K562 (cell line): Measurements from ENCODE around the gene STAMBPL1. TPM values are rescaled to one million over a fixed set of nuclear protein-coding genes. Genes with fewer than 3 reads are reported as not detected.

Source experiments
- ATAC-seq: fragments of 200-7000 bp; cut with Tn5 transposase; 3 replicates; pipeline ENCODE4 v1.9.1; 2020; ENCODE audit warnings: moderate library complexity
- BruUV-seq: library from RNA; stranded (reverse); fragments of 400-500 nt; replicated peaks from 2 replicates; lab custom pipeline; 2021; lab: Mats Ljungman, UMichigan
- CTCF ChIA-PET: fragments of 300-600 bp; formaldehyde crosslinking; extraction: SDS; loops from one replicate; lab custom pipeline; 2021; ENCODE audit warnings: low intra/inter-chr PET ratio; lab: Yijun Ruan, JAX
- POLR2A ChIA-PET: fragments of 300-600, 350-650 bp; sonication (Branson Sonifier 250); formaldehyde crosslinking; extraction: SDS; loops from one replicate; lab custom pipeline; 2021; ENCODE audit warnings: antibody characterized with exemption, inconsistent platforms; lab: Yijun Ruan, JAX
- DNase-seq, 4 experiments: peaks; one replicate each; pipeline versions ENCODE4 v3.0.0 to v3.0.0-alpha.2; 2011 to 2018; ENCODE audit warnings: low spot score in 3 of 4, mixed read lengths in 3 of 4; ENCODE audit errors: extremely low read depth in 1 of 4
- FAIRE-seq: peaks from 2 replicates; lab custom pipeline; 2011; peaks lifted over from hg19 to GRCh38; lab: Jason Lieb, UNC
- H2AFZ ChIP-seq: 2 replicates; pipeline ENCODE4 v1.6.0; 2011; ENCODE audit warnings: low read depth, low read length, control low read depth, inconsistent platforms
- H3K27ac ChIP-seq: fragments of 200-600 bp; 3 replicates; pipeline ENCODE4 v1.8.0; 2011; ENCODE audit warnings: low read depth, mild to moderate bottlenecking, control low read depth, inconsistent platforms, low read length, moderate library complexity, mixed read lengths; ENCODE audit errors: extremely low read depth
- H3K27me3 ChIP-seq, 2 experiments: fragments of 300-600 bp in 1 of 2; 2 replicates in 1 of 2; 3 replicates in 1 of 2; pipeline versions ENCODE4 v1.6.0 to v1.8.0; 2011; ENCODE audit warnings: inconsistent platforms in 2 of 2, low read length in 2 of 2, mild to moderate bottlenecking in 1 of 2, mixed read lengths in 1 of 2, moderate library complexity in 1 of 2; ENCODE audit not compliant: control insufficient read depth in 2 of 2, insufficient read depth in 2 of 2
- H3K36me3 ChIP-seq: fragments of 300-600 bp; 3 replicates; pipeline ENCODE4 v1.8.0; 2011; ENCODE audit warnings: mild to moderate bottlenecking, low read length, inconsistent platforms; ENCODE audit not compliant: control insufficient read depth, insufficient read depth
- H3K4me1 ChIP-seq, 2 experiments: fragments of 200-600 bp in 1 of 2; replicated peaks in 1 of 2; 2 replicates in 1 of 2; 3 replicates in 1 of 2; pipeline versions ENCODE4 v1.5.1 to v1.8.0; 2011; ENCODE audit warnings: inconsistent platforms in 2 of 2, low read length in 2 of 2, mild to moderate bottlenecking in 1 of 2, mixed read lengths in 1 of 2, moderate library complexity in 1 of 2; ENCODE audit not compliant: control insufficient read depth in 2 of 2, insufficient read depth in 2 of 2
- H3K4me2 ChIP-seq: 2 replicates; pipeline ENCODE4 v1.6.1; 2011; ENCODE audit warnings: low read length, control low read depth, inconsistent platforms, mixed read lengths; ENCODE audit not compliant: insufficient read depth
- H3K4me3 ChIP-seq: fragments of 200-600 bp; sonication (generic), shearing (Covaris generic); 2 replicates; pipeline ENCODE4 v1.5.1; 2016; ENCODE audit warnings: control low read depth, inconsistent platforms
- H3K79me2 ChIP-seq: fragments of 200-600 bp; 3 replicates; pipeline ENCODE4 v1.8.0; 2011; ENCODE audit warnings: low read length, inconsistent platforms; ENCODE audit not compliant: control insufficient read depth, insufficient read depth
- H3K9ac ChIP-seq, 2 experiments: 2 replicates each; pipeline versions ENCODE4 v1.6.0 to v1.6.1; 2011; ENCODE audit warnings: low read depth in 2 of 2, low read length in 2 of 2, control low read depth in 1 of 2, inconsistent platforms in 1 of 2, mild to moderate bottlenecking in 1 of 2, mixed read lengths in 1 of 2; ENCODE audit not compliant: insufficient read depth in 1 of 2
- H3K9me1 ChIP-seq: one replicate; pipeline ENCODE4 v1.6.0; 2011; ENCODE audit warnings: inconsistent platforms, mild to moderate bottlenecking, low read length, moderate library complexity; ENCODE audit not compliant: control insufficient read depth, insufficient read depth
- H3K9me3 ChIP-seq: replicated peaks from 2 replicates; pipeline ENCODE4 v1.5.1; 2011; ENCODE audit warnings: low read depth, low read length, inconsistent platforms; ENCODE audit not compliant: control insufficient read depth, insufficient read depth
- H4K20me1 ChIP-seq: replicated peaks from 2 replicates; pipeline ENCODE4 v1.6.1; 2011; ENCODE audit warnings: low read length, inconsistent platforms, mixed read lengths; ENCODE audit not compliant: control insufficient read depth, insufficient read depth
- ASH1L ChIP-seq: fragments of 450-650 bp; IDR thresholded peaks from 2 replicates; pipeline ENCODE4 v1.6.1; 2018; ENCODE audit warnings: borderline replicate concordance, mild to moderate bottlenecking, low read depth; ENCODE audit not compliant: partially characterized antibody
- CTCFL ChIP-seq: IDR thresholded peaks from 2 replicates; pipeline ENCODE4 v1.6.1; 2011; ENCODE audit warnings: borderline replicate concordance, low read depth, mild to moderate bottlenecking, moderate library complexity, low read length; ENCODE audit not compliant: insufficient read depth, poor library complexity, severe bottlenecking
- LEF1 ChIP-seq: fragments of 450-650 bp; IDR thresholded peaks from 2 replicates; pipeline ENCODE4 v1.6.1; 2016; ENCODE audit warnings: mild to moderate bottlenecking
- NCOR1 ChIP-seq: fragments of 450-650 bp; IDR thresholded peaks from 2 replicates; pipeline ENCODE4 v1.6.1; 2016; ENCODE audit warnings: mild to moderate bottlenecking, moderate library complexity
- PHB ChIP-seq: fragments of 250-450 bp; sonication (Bioruptor Pico); IDR thresholded peaks from 2 replicates; pipeline ENCODE4 v1.5.0; 2021
- POLR2B ChIP-seq: fragments of 450-650 bp; IDR thresholded peaks from 2 replicates; pipeline ENCODE4 v1.6.1; 2018; ENCODE audit warnings: low read depth; ENCODE audit not compliant: partially characterized antibody
- POLR3A ChIP-seq: IDR thresholded peaks from 2 replicates; pipeline ENCODE4 v1.6.1; 2011; ENCODE audit warnings: borderline replicate concordance, mild to moderate bottlenecking, moderate library complexity; ENCODE audit not compliant: insufficient read length, insufficient read depth; ENCODE audit errors: extremely low read depth
- TARDBP ChIP-seq: fragments of 450-650 bp; IDR thresholded peaks from 2 replicates; pipeline ENCODE4 v1.6.1; 2016
- ZBED1 ChIP-seq: IDR thresholded peaks from 2 replicates; pipeline ENCODE4 v1.6.1; 2014
- ZFP1 ChIP-seq: fragments of 450-650 bp; formaldehyde crosslinking; IDR thresholded peaks from 2 replicates; pipeline ENCODE4 v1.4.0; 2020; ENCODE audit warnings: mild to moderate bottlenecking, mixed read lengths
- ZFX ChIP-seq: sonication (generic); formaldehyde crosslinking; IDR thresholded peaks from 2 replicates; pipeline ENCODE4 v1.8.0; 2022; ENCODE audit warnings: mild to moderate bottlenecking, missing genetic modification reagents, moderate library complexity
- ZNF707 ChIP-seq: fragments of 250-450 bp; sonication (Bioruptor Pico); conservative IDR thresholded peaks from 2 replicates; pipeline ENCODE4 v1.8.0; 2022; ENCODE audit warnings: inconsistent platforms, mild to moderate bottlenecking, moderate library complexity
- ZSCAN32 ChIP-seq: fragments of 450-650 bp; formaldehyde crosslinking; IDR thresholded peaks from 2 replicates; pipeline ENCODE4 v1.4.0; 2020; ENCODE audit warnings: mild to moderate bottlenecking, moderate library complexity
- WGBS: fragments of 100-300 bp; shearing (Covaris generic); methylation state at CpG from one replicate; pipeline ENCODE4 v1.1.6; 2016; ENCODE audit warnings: low coverage, mixed read lengths; ENCODE audit not compliant: insufficient coverage; ENCODE audit errors: missing lambda C conversion rate; 5-methylcytosine and 5-hydroxymethylcytosine counted together
- in situ Hi-C: fragments of 300-500 bp; cut with MboI; formaldehyde crosslinking; loops from 4 replicates; pipeline ENCODE4 v1.15.0; 2018; ENCODE audit warnings: inconsistent platforms, mixed read lengths
- intact Hi-C: fragments of 100-400 bp; cut with micrococcal nuclease; formaldehyde crosslinking; loops from 2 replicates; pipeline ENCODE4 v1.14.2; 2022
- polyA plus RNA-seq, 8 experiments: library from polyadenylated mRNA; depleted of rRNA in 4 of 8; stranded (reverse) in 5 of 8; unstranded in 3 of 8; fragments of >200 nt; fragmentation: Nextera tagmentation in 2 of 8; fragmentation: Illumina TruSeq in 1 of 8; extraction: Ambion mirVana in 2 of 8; extraction: Trizol in 1 of 8; gene quantifications; 2 replicates each; pipeline versions ENCODE4 v1.2.1 to v1.2.3, GENCODE V29; 2011 to 2014; ENCODE audit warnings: inconsistent platforms in 1 of 8, missing spikeins in 1 of 8
- total RNA-seq, 7 experiments: library from RNA; depleted of rRNA in 6 of 7; stranded (reverse); fragments of >200 nt in 6 of 7; fragmentation: Illumina TruSeq in 2 of 7; extraction: Trizol in 2 of 7; gene quantifications; 2 replicates each; pipeline versions ENCODE4 v1.2.1 to v1.2.3, GENCODE V29; 2011 to 2021; ENCODE audit warnings: low replicate concordance in 1 of 7
- TF ChIP-seq, protein P1 (sequence below), 2 experiments: fragments of 450-650 bp; IDR thresholded peaks; 2 replicates each; pipeline ENCODE4 v1.6.1; 2016
- TF ChIP-seq, protein P2 (sequence below): sonication (generic); IDR thresholded peaks from 2 replicates; pipeline ENCODE4 v1.6.1; 2016

Gene STAMBPL1
- total and polyA plus RNA-seq, 9 of the 15 experiments (the other 6 are each of a cell fraction or from before 2014, with no cell fraction given), result 0.09 TPM; not detected in 8

GRCh38 chr10:88963318-88963717, 83.3 kb downstream of the STAMBPL1 start:
- Histone ChIP-seq H3K4me1 (no peaks in the 10 kb centered on the region), H3K9ac (no peak overlapping the region), H3K4me2 (no peak overlapping the region), H3K79me2 (no peaks in the 10 kb centered on the region), H3K27ac (no peak overlapping the region), H2AFZ (no peak overlapping the region), H3K9me1 (no peaks in the 10 kb centered on the region), H3K4me3 (no peak overlapping the region), H3K36me3 (no peaks in the 10 kb centered on the region), H3K27me3 (no peaks in the 10 kb centered on the region), H3K9me3 (no peaks in the 10 kb centered on the region), H4K20me1 (no peaks in the 10 kb centered on the region)
- POLR2A ChIA-PET, result no interaction called here
- intact Hi-C loops, result no loop called here
- FAIRE-seq (no peak), ATAC-seq (no peak), DNase-seq (no peak)
- TF ChIP-seq TARDBP (no peak), PHB (CRISPR knock-in tag) (no peak), ZNF707 (CRISPR knock-in tag) (no peak), POLR2B (no peak), NCOR1 (no peak), ZBED1 (no peak), CTCFL (no peak), ASH1L (no peak), ZFP1 (CRISPR knock-in tag) (no peak), ZFX (no peak), ZSCAN32 (no peak), LEF1 (no peak), POLR3A (no peak)
- TF ChIP-seq, protein P1, sequence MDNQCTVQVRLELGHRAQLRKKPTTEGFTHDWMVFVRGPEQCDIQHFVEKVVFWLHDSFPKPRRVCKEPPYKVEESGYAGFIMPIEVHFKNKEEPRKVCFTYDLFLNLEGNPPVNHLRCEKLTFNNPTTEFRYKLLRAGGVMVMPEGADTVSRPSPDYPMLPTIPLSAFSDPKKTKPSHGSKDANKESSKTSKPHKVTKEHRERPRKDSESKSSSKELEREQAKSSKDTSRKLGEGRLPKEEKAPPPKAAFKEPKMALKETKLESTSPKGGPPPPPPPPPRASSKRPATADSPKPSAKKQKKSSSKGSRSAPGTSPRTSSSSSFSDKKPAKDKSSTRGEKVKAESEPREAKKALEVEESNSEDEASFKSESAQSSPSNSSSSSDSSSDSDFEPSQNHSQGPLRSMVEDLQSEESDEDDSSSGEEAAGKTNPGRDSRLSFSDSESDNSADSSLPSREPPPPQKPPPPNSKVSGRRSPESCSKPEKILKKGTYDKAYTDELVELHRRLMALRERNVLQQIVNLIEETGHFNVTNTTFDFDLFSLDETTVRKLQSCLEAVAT (IDR thresholded peaks at IDR 0.05), result no peak
- TF ChIP-seq, protein P2, sequence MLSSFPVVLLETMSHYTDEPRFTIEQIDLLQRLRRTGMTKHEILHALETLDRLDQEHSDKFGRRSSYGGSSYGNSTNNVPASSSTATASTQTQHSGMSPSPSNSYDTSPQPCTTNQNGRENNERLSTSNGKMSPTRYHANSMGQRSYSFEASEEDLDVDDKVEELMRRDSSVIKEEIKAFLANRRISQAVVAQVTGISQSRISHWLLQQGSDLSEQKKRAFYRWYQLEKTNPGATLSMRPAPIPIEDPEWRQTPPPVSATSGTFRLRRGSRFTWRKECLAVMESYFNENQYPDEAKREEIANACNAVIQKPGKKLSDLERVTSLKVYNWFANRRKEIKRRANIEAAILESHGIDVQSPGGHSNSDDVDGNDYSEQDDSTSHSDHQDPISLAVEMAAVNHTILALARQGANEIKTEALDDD, result no peak
- 0% methylated on average over 2 of the region's 2 CpGs for WGBS
- BruUV-seq, result no TSS peak
- CTCF ChIA-PET, result no interaction called here
- in situ Hi-C loops, result no loop called here
